Measurements from ENCODE around the gene NOLC1.

DNA sequence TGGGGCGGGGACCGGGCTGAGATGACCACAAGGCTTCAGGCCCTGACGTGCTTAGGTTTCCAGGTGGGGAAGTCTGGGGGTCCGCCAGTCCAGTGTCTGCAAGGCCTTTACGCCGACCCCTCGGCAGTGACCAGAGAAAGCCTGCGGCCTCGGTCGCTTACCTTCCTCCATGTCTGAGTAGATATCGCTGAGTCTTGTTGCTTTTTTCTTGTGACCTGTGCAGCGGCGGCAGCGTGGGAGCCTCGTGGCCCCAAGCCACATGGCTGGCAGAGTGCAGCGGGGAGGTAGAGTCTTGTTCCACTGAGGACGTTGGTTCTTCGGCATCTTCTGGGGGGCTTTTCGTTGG lies 329 bp downstream of the NOLC1 start:
- TF ChIP-seq POLR2A (IDR thresholded peaks at IDR 0.05; ENCODE audit: low read depth, low read length) (no peak), POLR2AphosphoS5 (IDR thresholded peaks at IDR 0.05; ENCODE audit: low read depth, low read length) (no peak), SPI1 (IDR thresholded peaks at IDR 0.05; ENCODE audit: low read depth, low read length) (no peak), TAF1 (IDR thresholded peaks at IDR 0.05; ENCODE audit: low read depth, low read length) (no peak), PAX5 (IDR thresholded peaks at IDR 0.05; ENCODE audit: insufficient read depth, low read length, severe bottlenecking) (no peak), POU2F2 (IDR thresholded peaks at IDR 0.05; ENCODE audit: low read depth, low read length) (no peak)

Measured in GM12891 (cell line).